Embryonic facial prominence (tissue), 1 donor: ENCODE results near the gene SYNPO2L.
"Not testable (repeated sequence)": the region's sequence is repeated elsewhere in the genome, so short reads cannot be mapped to it uniquely, and the experiment has no call there.

Source experiments
- DNase-seq: peaks from one replicate; pipeline ENCODE4 v3.0.0-alpha.2; 2016; ENCODE audit errors: extremely low spot score

The SYNPO2L gene, protein sequence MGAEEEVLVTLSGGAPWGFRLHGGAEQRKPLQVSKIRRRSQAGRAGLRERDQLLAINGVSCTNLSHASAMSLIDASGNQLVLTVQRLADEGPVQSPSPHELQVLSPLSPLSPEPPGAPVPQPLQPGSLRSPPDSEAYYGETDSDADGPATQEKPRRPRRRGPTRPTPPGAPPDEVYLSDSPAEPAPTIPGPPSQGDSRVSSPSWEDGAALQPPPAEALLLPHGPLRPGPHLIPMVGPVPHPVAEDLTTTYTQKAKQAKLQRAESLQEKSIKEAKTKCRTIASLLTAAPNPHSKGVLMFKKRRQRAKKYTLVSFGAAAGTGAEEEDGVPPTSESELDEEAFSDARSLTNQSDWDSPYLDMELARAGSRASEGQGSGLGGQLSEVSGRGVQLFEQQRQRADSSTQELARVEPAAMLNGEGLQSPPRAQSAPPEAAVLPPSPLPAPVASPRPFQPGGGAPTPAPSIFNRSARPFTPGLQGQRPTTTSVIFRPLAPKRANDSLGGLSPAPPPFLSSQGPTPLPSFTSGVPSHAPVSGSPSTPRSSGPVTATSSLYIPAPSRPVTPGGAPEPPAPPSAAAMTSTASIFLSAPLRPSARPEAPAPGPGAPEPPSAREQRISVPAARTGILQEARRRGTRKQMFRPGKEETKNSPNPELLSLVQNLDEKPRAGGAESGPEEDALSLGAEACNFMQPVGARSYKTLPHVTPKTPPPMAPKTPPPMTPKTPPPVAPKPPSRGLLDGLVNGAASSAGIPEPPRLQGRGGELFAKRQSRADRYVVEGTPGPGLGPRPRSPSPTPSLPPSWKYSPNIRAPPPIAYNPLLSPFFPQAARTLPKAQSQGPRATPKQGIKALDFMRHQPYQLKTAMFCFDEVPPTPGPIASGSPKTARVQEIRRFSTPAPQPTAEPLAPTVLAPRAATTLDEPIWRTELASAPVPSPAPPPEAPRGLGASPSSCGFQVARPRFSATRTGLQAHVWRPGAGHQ

DNA sequence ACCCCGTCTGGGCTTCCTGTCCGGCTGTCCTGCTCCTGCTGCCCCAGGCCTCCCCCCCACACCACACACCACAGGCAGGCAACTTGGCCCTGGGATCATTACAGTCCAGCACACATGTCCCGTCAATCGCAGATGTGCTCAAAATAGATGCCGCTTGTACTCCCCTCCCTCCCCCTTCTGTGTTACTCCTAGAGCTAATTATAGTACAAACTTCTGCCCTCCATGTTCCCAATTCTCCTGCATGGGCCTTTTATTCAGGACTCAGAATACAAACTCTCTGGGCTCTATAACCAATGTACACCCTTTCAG is at the start of gene SYNPO2L:
Gene SYNPO2L, minus strand, starts transcription at position 40 of the 309 bp plus-strand sequence. CDS start 107 bp downstream, outside the sequence.
- DNase-seq: no peak

DNA sequence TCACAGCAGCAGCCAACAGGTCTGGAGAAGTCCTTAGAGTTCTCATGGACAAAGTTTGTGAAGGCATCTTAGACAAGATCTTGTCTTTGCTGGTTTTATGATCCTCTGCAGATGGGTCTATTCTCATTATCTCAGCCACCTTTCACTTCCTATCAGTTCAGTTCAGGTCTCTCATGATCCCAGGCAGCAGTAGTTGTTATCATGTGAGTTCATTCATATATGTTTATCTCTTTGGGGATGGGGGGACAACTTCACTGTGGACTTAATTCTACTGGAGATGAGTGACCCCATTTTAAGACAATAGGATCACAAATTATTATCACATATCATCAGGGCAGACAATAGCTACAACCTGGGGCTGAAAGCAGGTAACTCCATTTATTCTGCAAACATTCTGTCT is 48.1 kb upstream of the SYNPO2L start:
- not testable (repeated sequence) for DNase-seq

DNA sequence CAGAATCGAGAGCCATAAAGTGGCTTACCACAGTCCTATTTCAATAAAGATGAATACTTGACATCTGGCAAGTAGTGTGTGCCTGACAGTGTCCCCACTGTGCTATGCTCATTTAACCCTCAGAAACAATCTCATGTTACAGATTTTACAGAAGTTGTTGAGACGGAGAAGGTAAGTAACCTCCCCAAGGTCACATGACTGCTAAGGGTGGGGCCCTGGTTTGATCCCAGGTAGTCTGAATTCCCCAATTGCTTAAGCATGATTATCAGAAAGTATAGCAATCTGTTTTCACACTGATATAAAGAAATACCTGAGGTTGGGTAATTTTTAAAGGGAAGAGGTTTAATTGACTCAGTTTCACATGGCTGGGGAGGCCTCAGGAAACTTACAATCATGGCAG is 43.0 kb upstream of the SYNPO2L start:
- not testable (repeated sequence) for DNase-seq

DNA sequence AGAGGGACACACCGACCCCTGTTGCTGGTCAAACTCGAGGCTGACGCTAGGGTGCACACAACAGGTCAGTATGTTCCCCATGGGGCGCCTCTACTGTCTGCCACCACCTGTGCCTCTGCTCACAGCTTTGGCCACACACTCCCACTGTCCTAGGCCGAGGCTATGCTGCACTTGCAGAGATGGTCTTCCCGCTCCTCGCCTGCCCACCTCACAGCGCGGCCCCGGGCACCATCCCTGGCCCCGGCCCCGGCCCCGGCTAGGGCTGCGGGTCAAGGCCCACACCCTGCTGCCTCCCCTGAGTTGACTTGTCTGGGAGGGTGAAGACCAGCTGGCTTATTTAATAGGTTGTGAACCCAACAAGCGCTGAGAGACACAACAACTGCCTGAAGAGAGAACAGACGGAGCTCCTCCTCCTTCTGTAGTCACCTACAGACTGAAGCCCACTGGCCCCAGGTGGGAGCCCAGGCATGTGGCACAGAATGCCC is 41.9 kb upstream of the SYNPO2L start, which contains the start of gene AGAP5:
Gene AGAP5, minus strand, starts transcription at position 435 of the 485 bp plus-strand sequence. Its CDS starts 354 bp downstream, at position 81.
- DNase-seq: not testable (repeated sequence)

DNA sequence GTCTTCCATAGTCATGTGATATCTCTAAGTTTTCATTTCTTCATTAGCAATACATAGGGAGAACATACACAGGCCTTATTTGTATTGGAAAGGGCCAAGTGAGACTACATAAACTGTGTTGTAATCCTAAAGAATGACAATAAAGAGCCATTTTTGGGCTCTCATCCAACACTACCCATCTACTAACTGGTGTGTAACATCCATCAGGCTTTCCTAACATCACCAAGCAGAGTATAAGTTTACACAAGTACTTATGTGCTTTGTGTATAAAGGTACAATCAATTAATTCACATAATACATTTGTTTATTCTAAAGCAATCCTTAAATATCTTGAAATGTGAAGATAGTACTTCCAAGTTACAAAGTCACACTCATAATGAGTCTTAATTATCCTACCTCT is 39.5 kb upstream of the SYNPO2L start:
- DNase-seq: not testable (repeated sequence)

DNA sequence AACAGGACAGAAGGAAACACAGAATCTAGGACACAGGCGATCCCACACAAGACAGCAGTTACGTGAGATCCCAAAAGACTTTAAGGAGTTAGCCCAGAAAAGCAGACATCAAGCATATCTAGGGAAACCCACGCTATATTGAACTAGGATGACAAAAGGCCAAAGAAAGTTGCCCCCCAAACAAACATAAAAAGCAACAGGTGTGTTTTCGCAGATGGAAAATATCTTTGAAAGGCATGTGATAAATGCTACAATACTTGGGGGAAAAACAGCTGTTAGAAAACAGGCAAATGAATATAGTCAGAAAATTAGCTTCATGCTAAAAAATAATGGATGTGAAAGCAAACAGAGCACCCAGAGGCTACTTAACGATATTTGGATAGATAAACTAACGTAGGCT is 34.9 kb upstream of the SYNPO2L start:
- DNase-seq: not testable (repeated sequence)

DNA sequence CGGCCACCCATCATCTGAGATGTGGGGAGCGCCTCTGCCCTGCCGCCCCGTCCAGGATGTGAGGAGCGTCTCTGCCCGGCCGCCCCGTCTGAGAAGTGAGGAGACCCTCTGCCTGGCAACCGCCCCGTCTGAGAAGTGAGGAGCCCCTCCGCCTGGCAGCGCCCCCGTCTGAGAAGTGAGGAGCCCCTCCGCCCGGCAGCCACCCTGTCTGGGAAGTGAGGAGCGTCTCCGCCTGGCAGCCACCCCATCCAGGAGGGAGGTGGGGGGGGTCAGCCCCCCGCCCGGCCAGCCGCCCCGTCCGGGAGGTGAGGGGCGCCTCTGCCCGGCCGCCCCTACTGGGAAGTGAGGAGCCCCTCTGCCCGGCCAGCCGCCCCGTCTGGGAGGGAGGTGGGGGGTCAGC is 33.8 kb upstream of the SYNPO2L start:
- not testable (repeated sequence) for DNase-seq

DNA sequence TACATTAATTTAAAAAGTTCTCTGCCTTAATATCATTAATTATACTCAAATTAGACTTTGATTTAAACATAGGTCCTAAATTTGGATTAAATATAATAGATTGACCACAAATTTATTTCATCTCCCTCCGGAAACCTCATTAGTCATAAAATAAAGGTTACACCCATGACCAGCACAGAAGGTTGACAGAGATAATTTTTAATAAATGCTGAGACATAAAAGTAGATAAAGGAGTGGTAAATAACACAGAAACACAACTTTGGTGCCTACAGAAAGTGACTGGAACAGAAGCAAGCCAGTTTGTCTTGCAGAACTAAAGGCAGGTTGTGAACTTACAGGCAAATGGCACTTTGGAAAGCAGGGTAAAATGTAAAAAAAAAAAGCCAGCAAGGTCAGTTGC is 31.8 kb upstream of the SYNPO2L start:
- DNase-seq: not testable (repeated sequence)

DNA sequence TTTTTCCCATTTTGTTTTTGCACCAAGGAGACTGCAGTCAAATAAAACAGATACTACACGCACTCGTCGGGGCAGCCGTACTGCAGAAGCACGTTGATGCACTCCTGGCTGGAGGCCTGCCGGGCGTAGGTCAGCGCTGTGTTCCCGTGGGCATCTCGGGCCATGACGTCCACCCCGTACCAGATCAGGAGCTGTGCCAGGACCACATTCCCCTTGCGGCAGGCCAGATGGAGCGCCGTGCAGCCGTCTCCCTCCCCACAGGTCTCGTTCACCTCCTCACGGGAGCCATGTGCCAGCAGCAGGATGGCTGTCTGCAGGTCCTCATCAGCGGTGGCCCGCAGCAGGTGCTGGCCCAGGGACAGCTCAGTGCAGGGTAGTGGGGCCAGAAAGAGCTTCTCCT is 18.7 kb upstream of the SYNPO2L start:
- not testable (repeated sequence) for DNase-seq

DNA sequence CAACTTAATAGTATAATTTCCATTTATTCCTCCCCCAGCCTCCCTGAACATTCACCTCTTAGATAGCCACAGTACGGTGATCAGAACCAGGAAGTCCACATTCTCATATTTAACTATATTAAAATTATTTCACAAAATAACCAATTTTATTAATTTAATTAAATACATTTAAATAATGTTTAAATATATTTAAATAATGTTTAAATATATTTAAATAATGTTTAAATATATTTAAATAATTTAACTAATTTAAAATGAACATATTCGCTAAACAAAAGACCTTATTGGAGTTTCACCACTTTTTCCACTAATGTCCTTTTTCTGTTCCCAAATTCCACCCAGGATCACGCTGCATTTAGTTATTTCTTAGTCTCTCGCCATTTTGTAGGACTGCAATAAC is 12.5 kb upstream of the SYNPO2L start:
- DNase-seq: not testable (repeated sequence)

DNA sequence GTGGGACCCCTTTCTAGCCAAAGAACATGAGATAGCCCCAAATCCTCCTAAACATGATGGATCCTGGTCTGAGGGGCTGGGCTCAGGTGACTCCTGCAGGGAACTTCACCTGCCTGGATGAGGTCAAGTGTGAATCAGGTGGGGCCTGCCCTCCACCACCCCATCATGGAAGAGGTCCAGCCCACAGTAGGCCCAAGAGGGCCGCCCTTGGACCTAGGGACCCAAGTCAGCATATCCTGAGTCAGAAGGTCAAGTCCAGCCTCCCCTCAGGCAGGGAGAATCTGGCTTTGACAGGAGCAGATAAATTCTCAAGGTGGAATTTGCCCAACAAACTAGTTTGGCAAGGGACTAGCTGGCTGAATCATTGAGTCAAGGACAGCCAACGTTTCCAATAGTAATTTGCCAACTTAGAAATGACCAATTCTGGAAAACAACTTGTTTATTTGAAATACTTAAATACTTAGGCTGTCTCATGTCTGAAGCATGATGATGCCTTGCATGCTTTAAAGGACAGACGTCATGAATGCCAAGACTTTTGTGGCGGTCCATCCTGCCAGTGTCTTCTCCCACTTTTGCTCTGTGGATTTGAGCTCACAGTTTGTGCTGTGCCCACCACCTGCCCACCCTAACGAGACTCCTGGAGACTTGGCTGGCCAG is 10.5 kb upstream of the SYNPO2L start:
- not testable (repeated sequence) for DNase-seq

DNA sequence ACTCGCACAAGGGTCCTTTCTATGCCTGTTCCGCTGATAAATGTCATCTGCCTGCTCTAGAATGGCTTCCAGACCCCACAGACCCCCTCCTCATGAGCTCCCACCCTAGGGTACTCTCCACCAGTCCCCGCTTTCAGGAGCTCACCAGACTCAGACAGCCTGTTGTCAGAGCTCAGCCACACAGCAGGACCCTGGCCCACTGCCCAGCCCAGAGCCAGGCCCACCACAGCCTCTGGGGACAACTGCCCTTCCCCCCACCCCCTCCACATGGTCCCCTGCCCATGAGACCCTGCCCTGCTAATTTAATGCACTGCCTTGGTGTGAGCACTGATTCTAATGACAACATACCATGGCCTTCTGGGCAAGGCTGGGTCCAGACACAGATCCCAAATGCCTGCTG is 9.8 kb upstream of the SYNPO2L start:
- not testable (repeated sequence) for DNase-seq

DNA sequence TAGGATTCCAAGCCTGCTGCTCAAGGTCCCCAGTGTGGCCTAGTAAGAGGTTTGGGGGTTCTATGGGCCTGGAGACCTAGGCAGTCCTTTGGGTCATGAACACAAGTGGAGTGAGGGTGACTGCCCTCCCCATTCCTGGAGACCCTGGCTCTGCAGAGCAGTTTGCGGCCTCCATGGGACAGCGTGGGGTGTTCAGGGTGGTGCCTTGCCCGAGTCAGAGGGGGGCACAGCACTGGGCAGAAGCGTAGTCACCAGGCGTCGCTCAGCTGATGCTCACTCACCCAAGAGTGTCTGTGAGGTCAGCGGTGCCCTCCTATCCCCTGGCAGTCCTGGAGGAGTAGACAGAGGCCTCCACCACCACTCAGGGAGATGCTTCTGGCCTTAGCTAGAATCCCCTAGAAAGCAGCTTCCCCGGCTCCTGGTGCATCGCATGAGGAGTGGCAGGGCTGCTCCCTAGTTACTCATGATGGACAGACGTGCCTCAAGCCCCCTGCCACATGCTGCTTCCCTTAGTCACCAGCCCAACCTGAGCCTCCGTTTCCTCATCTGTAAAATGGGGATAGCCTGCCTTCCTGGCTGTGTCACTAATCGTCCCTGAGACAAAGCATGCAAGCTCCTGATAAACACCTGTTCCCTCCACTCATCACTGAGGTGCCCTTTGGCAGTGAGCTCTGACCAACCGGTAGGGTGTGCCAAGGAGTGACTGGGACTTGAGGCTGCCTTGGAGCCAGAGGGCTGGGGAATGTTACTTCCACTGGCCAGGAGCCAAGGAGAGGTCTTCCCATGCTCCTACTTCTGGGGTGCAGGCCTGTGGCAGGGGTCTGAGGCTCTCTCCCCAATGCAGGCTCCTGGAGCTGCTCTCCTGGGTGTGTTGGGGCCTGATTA is 8.6 kb upstream of the SYNPO2L start:
- DNase-seq: not testable (repeated sequence)

DNA sequence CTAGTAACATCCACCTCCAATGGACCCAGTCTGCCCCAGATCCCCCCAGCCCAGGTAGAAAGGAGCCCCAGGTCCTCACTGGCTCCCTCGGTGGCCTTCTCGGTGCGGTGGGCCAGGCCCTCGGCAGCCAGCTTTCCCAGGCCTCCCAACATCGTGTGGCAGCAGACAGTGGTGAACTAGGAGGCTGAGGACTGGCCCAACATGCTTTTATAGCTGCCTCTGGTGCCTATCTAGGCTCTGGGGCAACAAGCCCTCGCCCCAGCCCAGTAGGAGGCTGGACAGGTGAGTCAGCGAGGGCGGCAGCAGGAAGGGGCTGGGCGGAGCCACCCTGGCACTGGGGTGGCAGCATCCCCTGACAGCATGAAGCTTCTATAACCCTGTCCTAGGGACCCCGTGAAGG is 7.8 kb upstream of the SYNPO2L start:
- not testable (repeated sequence) for DNase-seq

DNA sequence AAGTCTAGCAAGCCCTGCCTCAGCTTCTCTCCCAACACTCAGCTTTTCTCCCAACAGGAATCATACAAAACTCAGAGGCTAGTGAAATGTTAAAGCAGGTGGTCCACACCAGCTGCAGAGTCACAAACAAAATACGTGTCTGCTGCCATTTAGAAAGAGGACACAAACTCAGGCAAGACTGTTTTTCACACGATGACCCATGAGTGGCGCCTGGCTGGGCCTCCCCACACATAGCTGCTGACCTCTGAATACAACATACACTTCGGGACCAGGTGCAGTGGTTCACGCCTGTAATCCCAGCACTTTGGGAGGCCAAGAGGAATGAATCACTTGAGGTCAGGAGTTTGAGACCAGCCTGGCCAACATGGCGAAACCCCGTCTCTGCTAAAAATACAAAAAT is 6.9 kb upstream of the SYNPO2L start:
- DNase-seq: not testable (repeated sequence)

DNA sequence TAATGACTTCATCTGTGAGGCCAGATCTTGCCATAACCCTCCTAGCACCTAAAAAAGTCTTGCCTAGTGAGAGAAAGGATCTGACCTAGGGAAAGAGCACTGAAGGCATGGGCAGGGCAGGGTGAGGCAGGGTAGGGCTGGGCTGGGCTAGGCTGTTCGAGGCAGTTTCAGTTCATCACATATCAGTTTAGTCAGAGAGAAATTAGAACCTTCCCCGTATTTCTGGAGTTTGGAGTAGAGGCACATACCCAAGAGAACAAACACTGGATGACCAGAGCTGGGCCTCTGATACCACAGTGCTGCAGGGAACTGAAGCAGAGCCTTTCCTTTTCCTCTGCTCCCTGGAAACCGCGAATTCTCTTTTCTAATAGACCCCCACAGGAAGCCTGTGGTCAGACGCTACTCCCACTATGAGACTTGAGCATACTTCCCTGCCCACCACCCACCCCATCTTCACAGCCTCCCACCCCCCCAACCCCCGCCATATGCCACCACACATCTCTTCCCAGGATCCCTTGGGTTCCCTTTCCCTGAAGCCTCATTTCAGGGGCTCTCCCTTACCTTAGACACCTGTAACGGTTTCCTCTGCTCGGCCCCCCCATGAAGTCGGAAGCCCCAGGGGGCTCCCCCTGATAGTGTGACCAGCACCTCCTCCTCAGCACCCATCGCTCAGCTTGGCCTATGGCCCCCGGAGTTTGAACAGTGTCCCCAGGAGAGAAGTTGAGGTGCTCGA is 406 bp downstream of the SYNPO2L start:
- DNase-seq: no peak

DNA sequence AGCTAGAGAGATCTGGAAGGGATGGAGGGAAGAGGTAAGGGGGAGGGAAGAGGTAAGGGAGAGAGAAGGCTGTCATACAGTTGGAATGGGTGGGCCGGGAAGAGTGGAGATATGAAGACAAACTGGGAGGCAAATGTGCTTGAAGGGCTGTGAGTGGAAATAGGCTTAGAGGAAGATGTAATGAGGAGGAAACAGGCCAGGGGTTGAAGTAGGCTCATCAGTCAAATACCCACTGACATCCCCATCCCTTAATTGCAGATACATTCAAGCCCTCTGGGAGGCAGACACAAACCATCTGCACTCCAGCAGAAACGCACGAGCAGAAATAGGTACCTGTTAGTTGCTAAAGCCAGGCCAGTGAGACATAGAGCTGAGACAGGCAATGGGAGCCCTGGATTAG is 2.1 kb downstream of the SYNPO2L start:
- DNase-seq: no peak

DNA sequence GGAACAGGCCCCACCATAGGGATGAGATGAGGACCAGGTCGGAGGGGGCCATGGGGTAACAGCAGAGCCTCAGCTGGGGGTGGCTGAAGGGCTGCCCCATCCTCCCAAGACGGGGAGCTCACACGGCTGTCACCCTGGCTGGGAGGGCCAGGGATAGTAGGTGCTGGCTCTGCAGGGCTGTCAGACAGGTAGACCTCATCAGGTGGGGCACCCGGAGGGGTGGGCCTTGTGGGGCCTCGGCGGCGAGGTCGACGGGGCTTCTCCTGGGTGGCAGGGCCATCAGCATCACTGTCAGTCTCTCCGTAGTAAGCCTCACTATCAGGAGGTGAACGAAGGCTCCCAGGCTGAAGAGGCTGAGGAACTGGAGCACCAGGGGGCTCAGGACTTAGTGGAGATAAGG is 2.6 kb downstream of the SYNPO2L start:
- no peak for DNase-seq

DNA sequence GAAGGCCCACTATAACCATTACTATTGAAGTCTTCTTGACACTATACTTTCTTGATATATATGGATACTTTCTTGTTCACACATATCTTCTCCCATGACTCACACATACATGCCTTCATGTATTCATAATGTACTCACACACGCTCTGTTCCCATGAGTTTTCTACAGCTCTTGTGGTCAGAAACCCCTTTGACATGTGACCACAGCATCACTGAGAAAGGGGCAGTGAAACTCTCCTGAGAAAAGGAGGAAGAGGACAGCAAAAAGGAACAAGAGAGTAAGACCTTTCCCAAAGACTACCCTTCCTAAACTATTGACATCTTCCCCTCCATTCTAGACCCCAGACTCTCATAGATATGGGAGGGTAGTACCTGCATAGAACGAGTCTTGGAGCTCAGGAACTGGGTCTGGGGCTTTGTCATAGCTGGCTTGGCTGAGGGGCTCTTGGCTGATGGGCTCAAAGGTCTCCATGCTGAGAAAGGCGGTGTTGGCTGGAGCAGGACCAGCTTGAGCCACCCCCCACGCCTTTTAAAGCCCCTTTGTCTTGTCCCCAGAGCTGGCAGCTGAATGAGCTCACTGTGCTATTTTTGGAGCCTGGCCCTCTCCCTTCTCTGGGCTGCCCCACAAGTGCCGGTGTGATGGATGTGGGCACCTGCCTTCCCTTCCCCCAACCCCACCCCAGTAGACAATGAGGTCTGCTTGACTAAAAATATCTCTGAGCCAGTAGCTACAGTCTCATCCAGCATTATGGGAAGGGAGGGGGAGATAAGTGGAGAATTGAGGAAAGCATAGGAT is 5.1 kb downstream of the SYNPO2L start:
- no peak for DNase-seq
